ACHN (cell line): ENCODE measurements around the gene NEURL1.

Source experiments
- DNase-seq: peaks from one replicate; pipeline ENCODE4 v3.0.0-alpha.2; 2015
- in situ Hi-C: cut with HindIII; loops from 2 replicates; pipeline ENCODE4 v1.10.0; 2017; ENCODE audit warnings: low sequenced_read_pairs, low pct_ligation_motif_present, low pct_unique_long_range_greater_than_20kb

Gene NEURL1

GRCh38 chr10:103534621-103535498 is 41.4 kb downstream of the NEURL1 start:
- in situ Hi-C loops, result no loop called here
- DNase-seq, result no peak

- DNase-seq, result no peak
- in situ Hi-C loops, result no loop called here
These were observed 42.1 kb downstream of the NEURL1 start for GRCh38 chr10:103535595-103535994.

- DNase-seq, result no peak
- in situ Hi-C loops, result no loop called here
These were observed 46.2 kb downstream of the NEURL1 start for GRCh38 chr10:103539751-103540150.

GRCh38 chr10:103540722-103541121 is 47.2 kb downstream of the NEURL1 start:
- in situ Hi-C loops, result no loop called here

GRCh38 chr10:103541616-103542015 is 48.1 kb downstream of the NEURL1 start:
- in situ Hi-C loops, result no loop called here
- DNase-seq, result no peak

More at GRCh38 chr10:103540722-103541121, 47.2 kb downstream of the NEURL1 start:
- DNase-seq, result no peak

- in situ Hi-C loops, result no loop called here
- peak; percentile 54 for DNase-seq
These were observed 49.5 kb downstream of the NEURL1 start for GRCh38 chr10:103542764-103543616.

GRCh38 chr10:103543617-103544525 is 50.4 kb downstream of the NEURL1 start:
- DNase-seq, result no peak
- in situ Hi-C loops, result no loop called here

GRCh38 chr10:103544657-103545310 is 51.3 kb downstream of the NEURL1 start:
- in situ Hi-C loops, result no loop called here

GRCh38 chr10:103545366-103545765 is 51.9 kb downstream of the NEURL1 start:
- in situ Hi-C loops, result no loop called here

More at GRCh38 chr10:103544657-103545310, 51.3 kb downstream of the NEURL1 start:
- no peak for DNase-seq

GRCh38 chr10:103545771-103546281 is 52.3 kb downstream of the NEURL1 start:
- in situ Hi-C loops, result no loop called here
- no peak for DNase-seq

More at GRCh38 chr10:103545366-103545765, 51.9 kb downstream of the NEURL1 start:
- DNase-seq, result no peak

GRCh38 chr10:103546401-103546800 is 52.9 kb downstream of the NEURL1 start:
- no peak for DNase-seq
- in situ Hi-C loops, result no loop called here

GRCh38 chr10:103547391-103547946 is 54.0 kb downstream of the NEURL1 start:
- in situ Hi-C loops, result no loop called here
- no peak for DNase-seq

GRCh38 chr10:103548006-103548405 is 54.5 kb downstream of the NEURL1 start:
- in situ Hi-C loops, result no loop called here
- DNase-seq, result no peak

- in situ Hi-C loops, result no loop called here
- no peak for DNase-seq
These were observed 55.3 kb downstream of the NEURL1 start for GRCh38 chr10:103548581-103549348.

- no peak for DNase-seq
- in situ Hi-C loops, result no loop called here
These were observed 55.8 kb downstream of the NEURL1 start for GRCh38 chr10:103549349-103549685.

GRCh38 chr10:103550229-103550628 is 56.7 kb downstream of the NEURL1 start:
- no peak for DNase-seq
- in situ Hi-C loops, result no loop called here
